Transverse colon (tissue), 4 donors: ENCODE results near the gene PPP6R2. TPM values are rescaled to one million over a fixed set of nuclear protein-coding genes. Genes with fewer than 3 reads are reported as not detected.

ENCODE experiments used
- DNase-seq: peaks from one replicate; pipeline ENCODE4 v3.0.0-alpha.2; 2019
- H3K27ac ChIP-seq, 4 donors: fragments of 200-600 bp; sonication (generic); 2 replicates each; pipeline ENCODE4 v1.5.1; 2016 to 2018; ENCODE audit warnings: inconsistent platforms in 4 of 4
- H3K27me3 ChIP-seq: fragments of 200-600 bp; sonication (generic); 2 replicates; pipeline ENCODE4 v1.5.1; 2017; ENCODE audit warnings: inconsistent platforms
- H3K36me3 ChIP-seq, 4 donors: fragments of 200-600 bp; sonication (generic); 2 replicates each; pipeline ENCODE4 v1.5.1; 2017 to 2019; ENCODE audit warnings: inconsistent platforms in 4 of 4
- H3K4me1 ChIP-seq, 4 donors: fragments of 200-600 bp; sonication (generic); 2 replicates each; pipeline ENCODE4 v1.5.1; 2017 to 2020; ENCODE audit warnings: inconsistent platforms in 4 of 4
- H3K4me3 ChIP-seq, 4 donors: fragments of 200-600 bp; sonication (generic); 1 replicate in 1 of 4; 2 replicates in 3 of 4; pipeline versions ENCODE4 v1.5.1 to v1.6.1; 2017 to 2019; ENCODE audit warnings: inconsistent platforms in 4 of 4
- H3K9me3 ChIP-seq, 2 donors: fragments of 200-600 bp; sonication (generic); 2 replicates each; pipeline ENCODE4 v1.5.1; 2017 to 2019; ENCODE audit warnings: inconsistent platforms in 2 of 2
- EP300 ChIP-seq: sonication (generic); formaldehyde crosslinking; IDR thresholded peaks from one replicate; pipeline ENCODE4 v1.6.1; 2017; ENCODE audit warnings: antibody characterized with exemption, low read depth
- POLR2A ChIP-seq: fragments of 450-650 bp; IDR thresholded peaks from one replicate; pipeline ENCODE4 v1.6.1; 2016; ENCODE audit warnings: antibody characterized with exemption, mild to moderate bottlenecking, moderate library complexity
- POLR2AphosphoS5 ChIP-seq, 3 donors: sonication (generic); formaldehyde crosslinking; IDR thresholded peaks; one replicate each; pipeline ENCODE4 v1.6.1; 2016; ENCODE audit warnings: antibody characterized with exemption in 3 of 3
- WGBS, 2 donors: methylation state at CpG; one replicate each; pipeline ENCODE4 v1.1.5; 2018; ENCODE audit warnings: low coverage in 1 of 2; 5-methylcytosine and 5-hydroxymethylcytosine counted together
- in situ Hi-C, 4 donors: fragments of 200-750 bp; cut with MboI; loops; one replicate each; pipeline versions ENCODE4 v1.15.0 to v1.15.1; 2017; ENCODE audit warnings: low sequenced_read_pairs in 3 of 4, low pct_ligation_motif_present in 1 of 4, low pct_unique_long_range_greater_than_20kb in 1 of 4
- intact Hi-C: fragments of 100-400 bp; cut with DNase I; formaldehyde crosslinking; loops from one replicate; pipeline ENCODE4 v1.15.1; 2023; ENCODE audit warnings: low total_unique reads
- total RNA-seq, 4 donors: library from RNA; depleted of rRNA; stranded (reverse); fragments of >200 nt; gene quantifications; one replicate each; pipeline ENCODE4 v1.1.0, GENCODE V29; 2016
- TF ChIP-seq, protein P1 (sequence below), 5 experiments: fragments of 200-600 bp in 3 of 5; fragments of 450-650 bp in 2 of 5; sonication (generic) in 3 of 5; IDR thresholded peaks; 1 replicate in 2 of 5; 2 replicates in 3 of 5; pipeline ENCODE4 v1.5.1; 2016 to 2017; ENCODE audit warnings: antibody characterized with exemption in 5 of 5, inconsistent platforms in 3 of 5, mild to moderate bottlenecking in 2 of 5, moderate library complexity in 1 of 5

Gene PPP6R2
- total RNA-seq, 4 donors from 2014 or later: 62.1 to 151 (median 77.8) TPM

DNA sequence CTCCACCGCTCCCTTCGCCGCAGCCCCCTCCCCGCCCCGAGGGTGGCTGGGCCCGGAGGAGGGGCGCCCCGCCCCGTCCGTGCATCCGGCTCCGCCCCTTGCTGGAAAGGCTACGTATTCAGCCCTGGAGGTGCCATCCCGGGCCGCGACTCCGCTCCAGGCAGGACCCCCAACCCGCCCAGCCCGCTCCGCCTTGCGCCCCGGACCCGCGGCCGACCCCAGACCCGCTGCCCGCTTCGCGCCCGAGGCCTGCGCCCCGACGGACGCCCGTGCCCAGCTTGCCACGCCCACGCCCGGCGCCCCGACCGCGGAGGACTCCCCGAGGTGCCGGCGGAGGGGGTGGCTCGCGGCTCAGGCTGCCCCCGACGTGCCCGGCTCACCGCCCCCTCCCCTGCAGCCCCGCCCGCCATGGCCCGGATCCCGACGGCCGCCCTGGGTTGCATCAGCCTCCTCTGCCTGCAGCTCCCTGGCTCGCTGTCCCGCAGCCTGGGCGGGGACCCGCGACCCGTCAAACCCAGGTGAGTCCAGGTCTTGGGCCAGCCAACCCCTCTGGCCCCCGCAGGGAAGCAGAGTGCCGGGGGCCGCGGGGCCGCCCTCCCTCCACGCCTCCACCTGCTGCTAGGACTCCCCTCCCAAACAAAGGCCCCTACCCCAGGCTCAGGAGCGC is 138.4 kb downstream of the PPP6R2 start, which contains the start of gene ADM2:
Gene ADM2, plus strand, starts transcription at position 104 of the 667 bp plus-strand sequence. Its CDS starts 305 bp downstream, at position 409.
- Histone ChIP-seq H3K27me3 (peaks cover 44% of the 10 kb centered on the region), H3K36me3 (no peaks in the 10 kb centered on the region), H3K9me3 (no peaks in the 10 kb centered on the region), H3K4me1 (peaks cover 5 to 28% (median 23%) of the 10 kb centered on the region in 4 donors), H3K4me3 (peak within 1 kb of the TSS; percentile 10 to 59 (median 46)), H3K27ac (peak within 1 kb of the TSS in 3 of 4 donors; percentile 8 to 46 (median 30))
- intact Hi-C loops: no loop called here
- 8% methylated on average over 25 of the region's 70 CpGs; no CpG with 5 or more reads in 1 of the 2 donors for WGBS, 2 donors
- DNase-seq: peak; percentile 73
- in situ Hi-C loops: no loop called here
- TF ChIP-seq EP300: no peak
- TF ChIP-seq, protein P1, sequence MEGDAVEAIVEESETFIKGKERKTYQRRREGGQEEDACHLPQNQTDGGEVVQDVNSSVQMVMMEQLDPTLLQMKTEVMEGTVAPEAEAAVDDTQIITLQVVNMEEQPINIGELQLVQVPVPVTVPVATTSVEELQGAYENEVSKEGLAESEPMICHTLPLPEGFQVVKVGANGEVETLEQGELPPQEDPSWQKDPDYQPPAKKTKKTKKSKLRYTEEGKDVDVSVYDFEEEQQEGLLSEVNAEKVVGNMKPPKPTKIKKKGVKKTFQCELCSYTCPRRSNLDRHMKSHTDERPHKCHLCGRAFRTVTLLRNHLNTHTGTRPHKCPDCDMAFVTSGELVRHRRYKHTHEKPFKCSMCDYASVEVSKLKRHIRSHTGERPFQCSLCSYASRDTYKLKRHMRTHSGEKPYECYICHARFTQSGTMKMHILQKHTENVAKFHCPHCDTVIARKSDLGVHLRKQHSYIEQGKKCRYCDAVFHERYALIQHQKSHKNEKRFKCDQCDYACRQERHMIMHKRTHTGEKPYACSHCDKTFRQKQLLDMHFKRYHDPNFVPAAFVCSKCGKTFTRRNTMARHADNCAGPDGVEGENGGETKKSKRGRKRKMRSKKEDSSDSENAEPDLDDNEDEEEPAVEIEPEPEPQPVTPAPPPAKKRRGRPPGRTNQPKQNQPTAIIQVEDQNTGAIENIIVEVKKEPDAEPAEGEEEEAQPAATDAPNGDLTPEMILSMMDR (IDR thresholded peaks at IDR 0.05): no peak
- TF ChIP-seq POLR2AphosphoS5 (IDR thresholded peaks at IDR 0.05): no peak

DNA sequence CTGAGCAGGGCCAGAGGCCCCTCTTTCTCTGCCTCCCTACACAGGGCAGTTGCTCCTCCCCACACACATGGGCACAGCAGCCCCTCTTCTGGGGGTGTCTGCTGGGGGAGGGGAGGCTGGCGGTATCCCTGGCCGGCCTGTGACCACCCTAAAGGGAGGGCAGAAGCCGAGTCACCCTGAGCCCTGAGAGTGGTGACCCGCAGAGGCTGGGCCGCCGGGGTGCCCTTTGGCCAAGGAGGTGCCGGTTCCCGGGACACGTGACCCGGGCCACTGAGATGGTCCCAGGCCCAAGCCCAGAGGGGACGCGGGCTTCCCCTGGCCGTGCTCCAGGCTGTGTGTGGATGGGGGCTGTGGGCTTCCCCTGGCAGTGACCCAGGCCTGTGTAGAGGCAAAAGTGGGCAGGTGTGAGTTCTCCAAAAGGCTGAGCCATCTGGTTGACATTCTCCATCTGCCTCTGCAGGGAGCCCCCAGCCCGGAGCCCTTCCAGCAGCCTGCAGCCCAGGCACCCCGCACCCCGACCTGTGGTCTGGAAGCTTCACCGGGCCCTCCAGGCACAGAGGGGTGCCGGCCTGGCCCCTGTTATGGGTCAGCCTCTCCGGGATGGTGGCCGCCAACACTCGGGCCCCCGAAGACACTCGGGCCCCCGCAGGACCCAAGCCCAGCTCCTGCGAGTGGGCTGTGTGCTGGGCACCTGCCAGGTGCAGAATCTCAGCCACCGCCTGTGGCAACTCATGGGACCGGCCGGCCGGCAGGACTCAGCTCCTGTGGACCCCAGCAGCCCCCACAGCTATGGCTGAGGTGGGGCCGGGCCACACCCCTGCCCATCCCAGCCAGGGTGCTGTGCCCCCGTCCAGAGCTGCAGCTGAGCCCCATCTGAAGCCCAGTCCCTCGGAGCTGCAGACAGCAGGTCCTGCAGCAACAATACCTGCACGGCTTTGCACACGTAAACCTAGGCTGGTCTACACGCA is 139.3 kb downstream of the PPP6R2 start:
- Histone ChIP-seq H3K9me3 (no peaks in the 10 kb centered on the region), H3K4me3 (peak overlapping the region; percentile 10 to 59 (median 46)), H3K36me3 (no peaks in the 10 kb centered on the region), H3K27ac (peak overlapping the region in 2 of 4 donors; percentile 30 to 46), H3K27me3 (peaks cover 44% of the 10 kb centered on the region), H3K4me1 (peaks cover 5 to 28% (median 23%) of the 10 kb centered on the region in 4 donors)
- in situ Hi-C loops: no loop called here
- intact Hi-C loops: no loop called here
- DNase-seq: no peak
- TF ChIP-seq, protein P1 (IDR thresholded peaks at IDR 0.05): no peak
- no peak for TF ChIP-seq POLR2AphosphoS5 (IDR thresholded peaks at IDR 0.05)
- TF ChIP-seq POLR2A: no peak
- no peak for TF ChIP-seq EP300
- WGBS, 2 donors: 76% methylated on average over 22 of the region's 35 CpGs; no CpG with 5 or more reads in 1 of the 2 donors

- peaks cover 5 to 28% (median 23%) of the 10 kb centered on the region in 4 donors for H3K4me1 ChIP-seq
- H3K36me3 ChIP-seq: no peaks in the 10 kb centered on the region
- H3K4me3 ChIP-seq: no peak overlapping the region
- H3K27ac ChIP-seq: no peak overlapping the region
- in situ Hi-C loops: no loop called here
- H3K27me3 ChIP-seq: peaks cover 44% of the 10 kb centered on the region
- no peaks in the 10 kb centered on the region for H3K9me3 ChIP-seq
- WGBS, 2 donors: 84% methylated on average over 10 of the region's 10 CpGs; no CpG with 5 or more reads in 1 of the 2 donors
- DNase-seq: no peak
- intact Hi-C loops: no loop called here
- TF ChIP-seq POLR2A (no peak), EP300 (no peak), POLR2AphosphoS5 (IDR thresholded peaks at IDR 0.05) (no peak)
- TF ChIP-seq, protein P1 (IDR thresholded peaks at IDR 0.05): no peak
Measured at GRCh38 chr22:50483106-50483505, 140.0 kb downstream of the PPP6R2 start.

DNA sequence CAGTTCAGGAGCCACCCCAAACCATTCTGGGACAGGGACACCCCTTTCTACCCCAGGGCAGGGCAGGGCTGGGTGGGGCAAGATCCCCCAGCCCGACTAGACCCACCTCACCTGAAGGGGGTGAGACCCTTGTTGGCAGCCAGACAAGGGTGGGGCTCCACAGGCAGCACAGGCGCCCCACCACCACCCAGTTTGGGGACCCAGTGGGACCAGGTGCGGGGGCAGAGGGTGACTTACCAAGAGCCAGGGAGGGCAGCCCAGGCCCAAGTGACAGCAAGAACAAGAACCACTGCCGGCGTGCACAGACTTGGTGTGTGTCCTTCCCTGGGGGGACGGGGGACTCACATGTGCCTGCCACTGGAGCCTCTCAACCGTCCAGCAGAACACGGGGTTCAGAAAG is 140.4 kb downstream of the PPP6R2 start:
- Histone ChIP-seq H3K4me3 (no peak overlapping the region), H3K27ac (peak overlapping the region in 1 of 4 donors; percentile 41), H3K4me1 (peaks cover 5 to 28% (median 23%) of the 10 kb centered on the region in 4 donors), H3K36me3 (no peaks in the 10 kb centered on the region), H3K9me3 (no peaks in the 10 kb centered on the region), H3K27me3 (peaks cover 44% of the 10 kb centered on the region)
- 88% methylated on average over 8 of the region's 8 CpGs; no CpG with 5 or more reads in 1 of the 2 donors for WGBS, 2 donors
- in situ Hi-C loops (no loop called here), intact Hi-C loops (no loop called here)
- TF ChIP-seq POLR2A: no peak
- no peak for TF ChIP-seq POLR2AphosphoS5 (IDR thresholded peaks at IDR 0.05)
- no peak for TF ChIP-seq EP300
- TF ChIP-seq, protein P1 (IDR thresholded peaks at IDR 0.05): no peak
- no peak for DNase-seq
